GM19035 (cell line): ENCODE measurements around the gene TNC.
A peak's percentile ranks its signal among the peaks of the same experiment; 100 is the strongest.

Source experiments
- ATAC-seq: cut with Tn5 transposase; IDR thresholded peaks from one replicate; pipeline ENCODE4 v1.9.1; 2021; ENCODE audit not compliant: unreplicated experiment

Gene TNC

GRCh38 chr9:115058175-115058574, 59.8 kb downstream of the TNC start:
- ATAC-seq, result no peak

- ATAC-seq, result no peak
These were observed 60.4 kb downstream of the TNC start for GRCh38 chr9:115057559-115057958.

GRCh38 chr9:115050002-115050490, 67.9 kb downstream of the TNC start:
- ATAC-seq, result no peak

DNA sequence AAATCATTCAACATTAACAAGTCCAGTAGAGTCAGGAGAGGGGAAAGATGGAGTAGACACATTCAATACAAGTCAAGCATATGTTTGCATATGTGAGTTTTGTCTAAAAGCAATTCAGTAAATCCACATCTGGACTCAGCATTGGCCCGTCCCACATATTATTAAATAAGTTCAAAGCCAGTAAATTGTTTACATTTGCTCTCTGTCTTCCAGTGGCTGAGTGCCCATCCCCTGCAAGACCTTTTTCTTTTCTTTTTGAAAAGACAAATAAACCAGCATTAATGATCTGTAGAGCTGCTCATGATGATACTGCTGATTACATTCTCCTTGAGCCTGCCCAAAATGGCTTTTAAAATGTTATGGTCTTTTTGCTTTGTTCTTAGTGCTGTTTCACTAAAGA, 71.1 kb downstream of the TNC start:
- no peak for ATAC-seq

DNA sequence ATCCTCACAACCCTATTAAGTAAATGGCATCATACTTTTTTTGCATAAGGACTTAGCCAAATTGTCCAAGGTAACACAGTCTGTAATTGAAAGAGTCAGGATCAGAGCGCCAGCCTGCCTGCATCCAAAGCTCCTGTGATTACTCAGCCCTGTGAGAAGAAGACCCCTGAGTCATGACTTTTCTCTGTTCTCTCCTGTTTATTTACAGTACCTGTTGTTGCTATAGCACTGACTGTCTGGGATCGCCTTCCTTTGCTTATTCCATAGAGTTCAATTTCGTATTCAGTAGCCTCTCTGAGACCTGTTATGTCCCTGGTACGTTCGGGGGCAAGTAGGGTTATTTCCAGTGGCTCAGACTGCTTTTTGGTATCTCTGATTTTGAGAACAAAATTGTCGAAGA, 71.8 kb downstream of the TNC start:
- no peak for ATAC-seq

- ATAC-seq, result no peak
These were observed 74.3 kb downstream of the TNC start for GRCh38 chr9:115043632-115044031.

- peak; percentile 69 for ATAC-seq
These were observed 75.0 kb downstream of the TNC start for GRCh38 chr9:115042781-115043509.

DNA sequence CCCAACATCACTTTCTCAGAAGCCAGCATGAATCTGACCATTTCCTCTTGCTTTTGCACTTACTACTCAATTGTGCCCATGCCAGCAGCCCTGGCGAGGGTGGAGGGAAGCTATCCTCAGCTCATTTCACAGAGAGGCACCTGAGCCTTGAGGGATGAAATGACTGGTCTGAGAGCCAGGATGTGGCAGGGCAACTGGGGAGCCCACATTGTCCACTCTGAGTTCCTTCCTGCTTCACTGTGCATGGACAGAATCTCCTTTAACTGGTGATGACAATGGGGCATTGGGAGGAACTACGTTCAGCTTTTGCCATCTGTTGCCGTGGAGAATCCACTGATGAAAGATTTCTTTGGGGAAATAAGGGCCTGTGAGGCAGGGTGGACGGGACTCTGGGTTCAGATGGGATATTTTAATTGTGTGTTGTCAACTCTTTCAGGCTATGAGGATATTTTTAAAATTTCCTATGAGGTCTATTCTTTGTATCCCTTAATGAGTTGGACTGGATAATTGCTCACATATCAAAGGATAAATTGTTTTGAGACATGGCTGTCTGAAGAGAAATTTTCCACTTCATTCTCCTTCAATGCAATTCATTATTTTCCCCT, 78.3 kb downstream of the TNC start:
- no peak for ATAC-seq

DNA sequence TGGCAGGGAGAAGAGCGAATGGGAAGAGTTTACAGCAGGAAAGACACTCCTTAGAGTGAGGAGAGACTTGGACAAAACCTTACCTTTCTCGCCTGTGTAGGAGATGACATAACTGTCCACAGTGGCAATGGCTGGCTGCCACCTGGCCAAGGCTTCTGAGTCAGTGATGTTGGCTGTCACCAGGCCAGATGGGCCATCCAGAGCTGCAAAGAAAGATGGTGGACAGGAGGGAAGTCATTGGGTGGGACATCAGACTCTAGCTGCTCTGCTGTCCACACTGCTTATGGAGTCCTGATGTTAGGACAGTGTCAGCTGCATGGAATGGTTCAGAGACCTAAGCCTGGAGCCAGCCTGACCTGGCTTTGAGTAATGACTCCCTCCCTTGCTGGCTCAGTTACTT, 79.8 kb downstream of the TNC start:
- no peak for ATAC-seq

DNA sequence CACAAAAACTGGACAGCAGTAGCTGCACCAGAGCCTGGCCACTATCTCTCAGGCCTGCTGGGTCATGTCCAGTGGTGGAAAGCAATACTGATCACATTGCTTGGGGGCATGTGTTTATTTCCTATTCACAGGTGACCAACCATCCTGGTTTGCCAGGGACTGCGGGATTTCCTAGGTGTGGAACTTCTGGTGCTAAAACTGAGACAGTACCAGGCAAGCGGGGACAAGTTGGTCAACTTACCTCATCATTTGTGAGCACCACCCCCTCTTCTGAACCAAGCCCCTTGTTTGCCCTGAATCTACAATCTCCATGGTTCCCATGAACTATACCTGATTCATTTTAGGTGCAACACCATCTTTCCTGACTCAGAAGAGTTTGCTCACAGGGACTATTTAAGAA, 81.3 kb downstream of the TNC start:
- ATAC-seq, result no peak

DNA sequence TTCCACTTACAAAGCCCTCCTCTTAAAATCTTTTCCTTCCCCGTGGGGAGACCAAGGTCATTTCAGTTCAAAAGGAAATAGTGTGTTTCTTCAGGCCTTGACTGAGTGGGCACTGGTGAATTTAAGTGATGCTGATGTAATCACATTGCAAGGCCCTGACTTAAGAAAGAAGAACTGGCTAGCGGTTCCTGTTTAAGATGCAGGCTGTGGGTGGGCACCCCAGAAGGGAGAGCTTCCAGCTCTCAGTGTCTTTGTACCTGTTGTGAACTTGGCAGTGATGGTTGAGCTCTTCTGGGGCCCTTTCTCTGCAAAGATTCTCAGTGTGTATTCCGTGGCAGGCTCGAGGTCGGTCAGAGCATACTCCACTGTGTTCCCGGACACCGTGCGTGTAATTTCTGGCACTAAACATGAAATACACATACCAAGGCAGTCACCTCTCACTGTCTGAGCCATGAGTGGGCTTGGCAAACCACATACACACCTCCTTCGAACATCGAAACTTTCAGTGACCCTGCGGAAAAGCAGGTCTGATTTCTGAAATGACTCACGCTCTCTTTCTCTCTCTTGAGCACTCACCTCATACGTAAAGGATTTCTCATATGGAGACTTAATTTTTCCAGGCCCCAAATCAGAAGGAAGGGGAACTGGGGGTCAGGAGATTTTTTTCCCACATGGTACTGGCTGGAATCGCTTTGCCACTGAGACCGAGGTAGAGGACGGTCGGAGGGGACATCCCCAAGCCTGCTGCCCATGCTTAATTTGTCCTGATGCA, 81.9 kb downstream of the TNC start:
- peak; percentile 91 for ATAC-seq

- no peak for ATAC-seq
These were observed 83.2 kb downstream of the TNC start for GRCh38 chr9:115034801-115035200.

GRCh38 chr9:115033800-115034199, 84.2 kb downstream of the TNC start:
- ATAC-seq, result no peak

- ATAC-seq, result no peak
These were observed 85.7 kb downstream of the TNC start for GRCh38 chr9:115032296-115032695.

- no peak for ATAC-seq
These were observed 88.0 kb downstream of the TNC start for GRCh38 chr9:115030006-115030405.

GRCh38 chr9:115025721-115026120, 92.2 kb downstream of the TNC start:
- no peak for ATAC-seq

GRCh38 chr9:115024925-115025535, 92.9 kb downstream of the TNC start:
- ATAC-seq, result no peak

GRCh38 chr9:115022760-115023434, 95.1 kb downstream of the TNC start:
- ATAC-seq, result no peak

DNA sequence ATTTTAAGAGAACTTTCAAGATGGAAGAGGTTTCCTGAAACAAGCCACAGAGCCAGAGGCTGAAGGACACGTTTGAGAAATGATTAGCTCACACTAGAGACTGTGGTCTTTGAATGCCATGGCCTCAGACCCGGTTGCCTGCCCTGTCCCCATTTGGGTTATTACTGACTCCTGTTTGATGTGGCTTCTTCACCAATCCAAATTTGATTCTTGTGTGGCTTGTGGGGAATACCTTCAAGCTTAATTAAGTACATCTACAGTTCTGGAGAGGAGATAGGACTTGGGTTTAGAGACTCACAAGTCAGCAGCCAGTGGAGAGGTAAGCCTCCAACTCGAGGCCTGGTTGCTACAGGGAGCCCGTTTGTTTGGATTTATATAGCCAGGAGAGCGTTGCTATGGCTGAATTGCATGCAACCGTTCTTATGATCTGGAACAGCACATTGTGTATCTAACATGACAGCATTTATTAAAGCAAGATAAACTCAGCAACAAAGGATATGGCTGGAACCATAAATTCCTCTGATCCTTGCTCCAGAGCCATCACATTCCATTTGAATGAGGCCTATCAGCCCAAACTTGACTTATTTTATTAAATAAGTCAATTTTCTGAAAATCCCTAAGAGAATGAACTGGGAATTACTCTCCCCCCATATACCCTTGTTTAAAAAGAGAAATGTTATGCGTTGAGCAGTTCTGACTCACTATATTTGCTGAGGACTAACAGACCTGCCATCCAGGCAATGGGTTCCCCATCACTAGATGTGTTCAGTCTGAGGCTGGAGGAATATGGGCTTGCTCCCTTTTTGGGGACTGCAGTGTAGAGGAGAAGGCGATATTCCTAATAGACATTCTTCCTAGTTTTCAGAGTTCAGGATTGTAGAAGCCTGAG, 99.2 kb downstream of the TNC start:
- ATAC-seq, result no peak

DNA sequence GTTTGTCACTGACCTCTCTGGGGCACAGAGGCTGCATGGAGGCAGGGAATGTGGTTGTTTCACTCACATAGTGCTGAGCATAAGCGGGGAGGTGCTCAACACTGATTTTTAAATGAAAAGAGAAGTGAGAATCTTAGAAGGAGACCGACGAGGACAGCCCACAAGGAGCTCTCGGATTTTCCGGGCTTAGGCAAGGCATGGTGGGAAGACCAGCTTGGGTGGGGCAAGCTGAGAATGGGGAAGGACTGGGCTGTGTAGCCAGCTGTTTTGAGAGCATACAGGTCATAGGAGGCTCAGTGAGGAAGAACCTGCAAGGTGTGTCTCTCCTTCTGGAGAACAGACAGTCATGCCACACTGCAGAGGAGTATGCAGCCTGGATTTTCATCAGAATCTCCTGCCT, 101.6 kb downstream of the TNC start:
- no peak for ATAC-seq
